Occipital lobe (tissue), 2 donors: Measurements from ENCODE around the gene LCORL. TPM values are rescaled to one million over a fixed set of nuclear protein-coding genes. Genes with fewer than 3 reads are reported as not detected.
A peak's percentile ranks its signal among the peaks of the same experiment; 100 is the strongest.
"Not testable (repeated sequence)": the region's sequence is repeated elsewhere in the genome, so short reads cannot be mapped to it uniquely, and the experiment has no call there.

Source experiments
- DNase-seq: peaks from one replicate; lab custom pipeline; 2025; lab: John Stamatoyannopoulos, UW
- total RNA-seq: library from RNA; depleted of rRNA; stranded (reverse); fragments of >200 nt; gene quantifications from one replicate; pipeline ENCODE4 v1.2.3, GENCODE V29; 2014

The LCORL gene
- total RNA-seq, 1 donor from 2014 or later = 71.4 TPM

DNA sequence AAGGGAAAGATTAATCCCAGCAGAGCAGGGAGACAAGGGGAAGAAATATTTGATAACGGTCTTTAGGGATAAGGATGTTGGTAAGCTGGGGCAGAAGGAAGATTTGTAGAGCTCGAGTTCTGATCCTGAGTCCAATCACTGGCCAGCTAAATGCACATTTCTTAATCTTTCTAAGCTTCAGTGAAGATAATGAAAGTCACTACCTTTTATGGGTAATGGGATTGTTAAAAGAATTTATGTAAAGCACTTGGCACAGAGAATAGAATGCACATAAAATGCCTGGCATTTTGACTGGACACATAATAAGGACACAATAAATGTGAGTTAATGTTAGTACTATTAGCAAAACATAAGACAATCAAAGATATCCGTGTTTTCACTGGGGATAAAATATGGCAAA, 167.5 kb downstream of the LCORL start:
- DNase-seq = no peak

DNA sequence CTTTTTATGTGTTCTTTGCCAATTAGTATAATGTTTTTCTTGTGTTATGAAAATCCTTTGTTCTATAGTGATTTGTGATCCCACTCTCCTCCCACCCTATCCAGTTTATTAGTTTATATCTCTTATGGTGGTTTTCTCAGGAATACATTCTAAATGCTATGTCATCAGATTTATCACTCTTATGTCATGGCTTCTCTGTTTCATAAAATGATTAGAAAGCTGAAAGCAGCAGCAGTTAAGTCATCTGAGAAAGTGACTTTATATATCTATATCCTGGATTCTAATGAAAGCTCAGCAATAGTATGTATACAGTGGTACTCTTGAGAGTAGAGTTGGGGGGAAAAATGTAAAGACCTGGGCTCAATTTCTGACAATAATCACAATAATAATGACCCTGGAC, 169.6 kb downstream of the LCORL start:
- DNase-seq = no peak

DNA sequence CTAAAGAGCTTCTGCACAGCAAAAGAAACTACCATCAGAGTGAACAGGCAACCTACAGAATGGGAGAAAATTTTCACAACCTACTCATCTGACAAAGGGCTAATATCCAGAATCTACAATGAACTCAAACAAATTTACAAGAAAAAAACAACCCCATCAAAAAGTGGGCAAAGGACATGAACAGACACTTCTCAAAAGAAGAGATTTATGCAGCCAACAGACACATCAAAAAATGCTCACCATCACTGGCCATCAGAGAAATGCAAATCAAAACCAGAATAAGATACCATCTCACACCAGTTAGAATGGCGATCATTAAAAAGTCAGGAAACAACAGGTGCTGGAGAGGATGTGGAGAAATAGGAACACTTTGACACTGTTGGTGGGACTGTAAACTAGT, 171.3 kb downstream of the LCORL start:
- not testable (repeated sequence) for DNase-seq

DNA sequence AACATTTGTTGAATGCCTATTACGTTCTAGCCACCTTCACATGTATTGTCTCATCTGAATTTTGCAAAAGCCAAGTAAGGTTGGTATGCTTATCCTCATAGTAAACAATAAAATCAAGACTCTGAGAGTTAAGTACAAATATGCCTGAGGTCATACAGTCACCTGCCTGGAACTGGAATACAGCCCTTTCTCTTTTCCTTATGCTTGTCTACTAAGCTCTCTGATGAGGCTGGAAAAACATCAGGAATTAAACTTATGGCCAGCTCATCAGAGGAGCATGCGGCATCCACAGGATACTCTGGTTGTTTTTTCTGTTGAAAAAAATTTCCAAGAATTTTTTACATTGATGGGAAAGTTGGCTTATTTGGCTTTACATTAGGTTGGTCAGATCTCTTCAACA, 175.3 kb downstream of the LCORL start:
- no peak for DNase-seq

DNA sequence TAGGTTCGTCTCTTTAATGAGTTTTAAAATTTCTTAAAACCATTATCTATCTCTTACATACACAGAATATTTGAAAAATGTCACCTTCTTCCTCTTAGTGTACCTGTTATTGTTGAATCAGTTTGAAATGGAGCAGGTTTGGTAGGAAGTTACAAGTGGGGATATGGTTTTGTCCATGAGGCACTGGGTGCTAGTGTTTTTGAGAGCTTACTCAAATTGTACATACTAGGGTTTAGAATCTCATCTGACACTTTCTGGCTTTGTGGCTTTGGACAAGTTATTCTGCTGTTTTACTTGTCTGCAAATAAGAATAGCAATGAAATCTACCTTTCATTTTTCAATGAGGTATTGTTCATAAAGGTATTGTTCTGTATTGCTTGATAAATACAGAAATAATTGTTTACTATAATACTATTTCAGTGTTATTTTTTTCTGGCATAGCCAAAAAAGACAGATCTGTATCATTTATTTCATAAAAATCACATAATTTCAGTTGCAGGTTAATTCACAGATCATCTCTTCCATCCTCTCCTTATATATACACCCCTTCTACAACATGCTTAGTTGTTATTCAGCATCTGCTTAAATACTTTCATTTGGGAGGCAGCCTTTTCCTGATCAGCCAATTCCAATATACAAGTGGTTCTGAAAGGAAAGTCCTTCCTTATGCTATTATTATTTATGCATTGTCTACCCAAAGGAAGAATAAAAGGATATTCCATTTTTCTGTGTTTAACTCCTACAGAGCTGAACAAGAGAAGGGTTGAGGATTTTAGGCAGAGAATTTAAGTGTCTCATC, 197.5 kb downstream of the LCORL start:
- no peak for DNase-seq

DNA sequence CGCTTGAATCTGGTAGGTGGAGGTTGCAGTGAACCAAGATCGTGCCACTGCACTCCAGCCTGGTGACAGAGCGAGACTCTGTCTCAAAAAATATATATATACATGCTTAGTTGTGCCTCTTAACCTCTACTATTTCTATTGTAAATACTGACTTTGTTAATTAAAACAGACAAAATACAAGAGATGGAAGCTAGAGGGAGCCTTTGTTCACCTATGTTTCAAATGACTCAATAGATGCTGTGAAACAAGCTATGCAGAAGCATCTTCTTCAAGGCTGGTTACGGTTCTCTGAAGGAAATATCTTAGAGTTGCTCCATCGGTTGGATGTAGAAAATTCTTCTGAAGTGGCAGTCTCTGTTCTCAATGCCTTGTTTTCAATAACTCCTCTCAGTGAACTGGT, 204.5 kb downstream of the LCORL start:
- no peak for DNase-seq

DNA sequence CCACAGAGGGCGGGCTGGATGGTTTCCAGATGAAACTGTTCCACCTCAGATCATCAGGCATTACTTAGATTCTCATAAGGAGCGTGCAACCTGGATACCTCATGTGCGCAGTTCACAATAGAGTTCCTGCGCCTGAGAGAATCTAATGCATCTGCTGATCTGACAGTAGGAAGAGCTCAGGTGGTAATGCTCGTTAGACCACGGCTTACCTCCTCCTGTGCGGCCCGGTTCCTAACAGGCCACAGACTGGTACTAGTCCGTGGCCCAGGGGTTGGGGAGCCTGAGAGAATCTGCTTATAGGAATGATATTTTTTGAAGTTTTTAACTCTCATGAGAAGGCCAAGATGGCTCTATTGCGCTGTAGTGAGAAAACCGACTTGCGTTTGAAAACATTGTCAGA, 205.4 kb downstream of the LCORL start:
- DNase-seq = no peak

DNA sequence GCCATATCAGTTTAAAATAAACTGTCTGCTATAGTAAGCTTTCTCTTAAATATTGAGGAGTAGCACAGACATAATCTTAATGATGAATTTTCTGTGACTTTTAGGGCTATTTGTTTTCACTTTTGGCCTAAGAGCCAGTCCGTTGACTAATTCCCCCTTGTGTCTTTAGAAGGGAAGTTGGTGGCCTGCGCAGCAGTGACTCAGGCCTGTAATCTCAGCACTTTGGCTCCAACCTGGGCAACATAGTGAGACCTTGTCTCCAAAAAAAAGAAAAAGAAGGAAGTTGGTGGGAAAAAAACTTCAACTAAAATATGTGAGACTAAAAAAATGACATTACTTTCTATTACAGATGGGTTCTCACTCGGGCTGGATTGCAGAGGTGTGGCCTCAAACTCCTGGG, 207.4 kb downstream of the LCORL start:
- no peak for DNase-seq

DNA sequence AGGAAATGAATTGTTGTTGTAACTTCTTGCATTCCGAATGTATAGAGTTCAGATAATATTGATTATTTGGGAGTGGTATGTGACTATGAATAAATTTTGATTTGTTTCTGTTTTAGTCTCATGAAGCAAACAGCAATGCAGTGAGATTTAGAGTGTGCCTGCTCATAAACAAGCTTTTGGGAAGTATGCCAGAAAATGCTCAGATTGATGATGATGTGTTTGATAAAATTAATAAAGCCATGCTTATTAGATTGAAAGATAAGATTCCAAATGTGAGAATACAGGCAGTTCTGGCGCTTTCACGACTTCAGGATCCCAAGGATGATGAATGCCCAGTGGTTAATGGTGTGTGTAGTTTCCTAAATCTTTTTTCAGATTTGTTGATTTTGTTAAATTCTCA, 208.8 kb downstream of the LCORL start:
- DNase-seq = no peak

DNA sequence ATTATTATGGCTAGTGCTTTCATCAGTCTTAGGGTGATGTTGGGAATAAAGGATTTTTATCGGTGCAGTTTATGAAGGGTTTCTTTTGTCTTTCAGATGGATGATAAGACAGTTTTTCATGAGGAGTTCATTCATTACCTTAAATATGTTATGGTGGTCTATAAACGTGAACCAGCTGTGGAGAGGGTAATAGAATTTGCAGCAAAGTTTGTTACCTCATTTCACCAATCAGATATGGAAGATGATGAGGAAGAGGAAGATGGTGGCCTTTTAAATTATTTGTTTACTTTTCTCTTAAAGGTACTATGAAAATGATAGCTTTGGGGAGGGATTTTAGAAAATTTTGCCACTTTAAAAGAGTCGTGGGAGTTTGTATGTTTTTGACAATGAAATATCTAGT, 209.4 kb downstream of the LCORL start:
- no peak for DNase-seq

DNA sequence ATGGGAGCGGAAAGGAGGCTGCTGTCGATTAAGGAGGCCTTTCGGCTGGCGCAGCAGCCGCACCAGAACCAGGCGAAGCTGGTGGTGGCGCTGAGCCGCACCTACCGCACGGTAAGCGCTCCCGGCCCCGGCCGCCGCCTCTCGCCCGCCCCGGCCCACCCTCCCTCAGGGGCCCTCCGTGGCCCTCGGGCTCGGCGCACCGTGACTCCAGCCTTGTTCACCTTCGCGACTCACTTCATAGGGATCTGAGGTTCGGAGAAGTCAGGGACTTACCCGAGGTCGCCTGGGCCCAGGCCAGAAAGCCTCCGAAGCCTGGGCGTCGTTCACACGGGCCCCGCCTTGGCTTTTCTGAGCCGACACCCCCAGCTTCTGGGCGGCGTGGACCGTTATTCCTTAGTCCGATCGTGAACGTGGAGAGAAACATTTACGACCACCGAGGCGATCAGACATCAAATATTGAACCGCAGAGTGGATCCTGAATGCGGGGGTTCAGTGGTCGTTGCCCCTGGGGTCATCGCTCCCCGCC, 210.4 kb downstream of the LCORL start:
- no peak for DNase-seq

DNA sequence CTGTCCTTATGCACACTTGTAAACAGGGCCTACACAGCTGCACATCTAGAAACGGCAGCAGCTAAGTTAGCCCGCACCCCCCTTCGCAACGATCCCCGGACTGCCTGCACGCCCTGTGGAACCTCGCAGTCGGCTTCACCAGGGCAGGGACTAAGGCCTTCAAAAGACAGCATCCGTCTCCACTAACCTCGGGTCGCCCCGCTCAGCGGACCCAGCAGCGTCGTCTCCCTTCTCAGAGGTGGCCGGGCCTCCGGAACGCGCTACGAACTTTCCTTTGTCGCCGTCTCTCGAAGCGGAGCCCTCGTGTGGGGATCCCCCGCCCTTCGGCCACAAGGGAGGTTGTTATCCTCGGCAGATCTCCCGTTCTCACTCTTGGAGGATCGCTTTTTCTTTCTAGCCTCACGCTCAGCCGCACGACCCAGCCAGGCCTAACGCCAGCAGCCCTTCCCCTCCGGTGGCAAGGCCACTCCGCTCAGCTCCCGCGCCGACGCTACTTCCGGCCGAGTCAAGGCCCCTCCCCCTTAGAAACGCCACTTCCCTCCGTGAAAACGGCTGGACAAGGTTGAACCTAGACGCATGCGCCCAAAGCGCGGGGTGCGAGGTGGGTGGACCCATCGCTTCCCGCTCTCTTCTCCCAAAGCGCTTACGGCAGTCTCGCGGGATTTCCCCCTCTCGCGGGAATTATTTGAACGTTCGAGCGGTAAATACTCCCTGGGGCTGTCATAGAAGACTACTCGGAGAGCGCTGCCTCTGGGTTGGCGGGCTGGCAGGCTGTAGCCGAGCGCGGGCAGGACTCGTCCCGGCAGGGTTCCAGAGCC, 211.1 kb downstream of the LCORL start, which contains the start of the genes DCAF16 and NCAPG:
Gene DCAF16, minus strand, starts transcription at position 498 of the 818 bp plus-strand sequence. CDS start 6,616 bp downstream, outside the sequence.
Gene NCAPG, plus strand, starts transcription at position 720 of the 818 bp plus-strand sequence. CDS start 99 bp downstream, outside the sequence.
- peak; percentile 99 for DNase-seq

DNA sequence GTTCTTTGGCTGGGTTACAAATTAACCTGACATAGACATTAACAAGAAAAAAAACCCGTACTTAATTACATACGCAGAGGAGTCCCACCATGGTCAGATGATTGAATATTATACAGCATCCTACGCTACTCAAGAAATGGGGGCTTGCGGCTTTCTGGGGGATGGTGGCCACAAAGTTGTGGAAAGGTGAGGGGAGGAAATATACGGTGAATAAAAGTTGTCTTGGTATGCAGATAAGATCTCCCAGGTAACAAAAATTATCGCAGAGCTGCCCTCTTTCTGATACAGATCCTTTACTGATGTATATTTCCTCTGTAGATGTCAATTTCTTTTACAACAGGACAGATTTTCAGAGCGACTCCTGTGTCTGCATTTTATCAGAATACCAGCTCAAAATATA, 211.9 kb downstream of the LCORL start:
- no peak for DNase-seq

DNA sequence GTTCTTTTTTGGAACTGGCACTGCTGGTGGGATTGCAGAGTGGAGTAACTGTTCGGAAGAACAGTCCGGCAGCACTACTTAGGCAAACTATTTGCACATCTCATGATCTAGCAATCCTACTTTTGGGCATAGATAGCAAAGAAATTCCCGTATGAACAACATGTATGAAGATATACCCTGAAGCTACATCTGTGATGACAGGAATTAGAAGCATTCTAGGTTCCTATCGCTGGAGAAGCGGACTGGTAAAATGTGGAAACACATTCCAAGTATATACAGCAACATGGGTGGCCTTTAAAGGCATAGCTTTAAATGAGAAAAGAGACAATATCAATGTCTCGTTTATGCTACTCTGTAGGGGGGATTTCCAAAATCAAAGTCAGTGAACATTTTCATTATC, 214.1 kb downstream of the LCORL start:
- DNase-seq = no peak

DNA sequence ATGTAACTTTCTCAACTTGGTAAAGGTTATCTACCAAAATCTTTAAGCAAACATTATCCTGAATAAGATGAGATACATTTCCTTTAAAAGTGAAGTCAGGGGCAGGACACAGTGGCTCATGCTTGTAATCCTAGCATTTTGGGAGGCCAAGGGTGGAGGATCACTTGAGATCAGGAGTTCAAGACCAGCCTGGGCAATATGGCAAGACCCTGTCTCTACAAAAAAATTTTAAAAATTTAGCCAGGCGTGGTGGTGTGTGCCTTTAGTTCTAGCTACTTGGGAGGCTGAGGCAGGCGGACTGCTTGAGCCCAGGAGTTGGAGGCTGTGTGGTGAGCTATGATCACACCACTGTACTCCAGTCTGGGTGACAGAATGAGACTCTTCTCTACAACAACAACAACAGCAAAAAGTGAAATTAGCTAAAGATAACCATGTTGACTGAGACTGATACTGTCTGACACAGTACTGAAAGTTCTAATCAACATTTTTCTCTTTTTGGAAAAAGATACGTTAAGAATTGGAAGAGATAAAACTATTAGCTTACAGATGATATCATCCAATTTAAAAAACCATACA, 215.9 kb downstream of the LCORL start:
- no peak for DNase-seq

DNA sequence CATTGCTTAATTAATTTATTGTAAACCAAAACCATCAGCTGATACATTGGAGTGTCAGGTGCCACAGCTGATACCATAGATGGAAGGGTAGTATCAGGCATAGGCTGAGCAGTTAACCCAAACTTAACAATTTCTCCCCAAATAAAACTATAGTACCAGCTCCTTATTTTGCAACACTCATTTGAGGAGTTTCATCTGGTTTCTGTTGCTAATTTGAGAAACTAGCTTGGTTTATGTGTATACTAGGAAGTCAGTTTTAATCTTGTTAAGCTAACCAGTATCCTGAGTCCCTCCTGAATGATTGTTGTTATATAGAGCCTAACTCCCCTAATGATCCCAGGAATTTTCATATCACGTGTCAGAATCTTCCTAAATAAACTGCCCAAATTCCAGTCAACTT, 223.7 kb downstream of the LCORL start:
- no peak for DNase-seq

DNA sequence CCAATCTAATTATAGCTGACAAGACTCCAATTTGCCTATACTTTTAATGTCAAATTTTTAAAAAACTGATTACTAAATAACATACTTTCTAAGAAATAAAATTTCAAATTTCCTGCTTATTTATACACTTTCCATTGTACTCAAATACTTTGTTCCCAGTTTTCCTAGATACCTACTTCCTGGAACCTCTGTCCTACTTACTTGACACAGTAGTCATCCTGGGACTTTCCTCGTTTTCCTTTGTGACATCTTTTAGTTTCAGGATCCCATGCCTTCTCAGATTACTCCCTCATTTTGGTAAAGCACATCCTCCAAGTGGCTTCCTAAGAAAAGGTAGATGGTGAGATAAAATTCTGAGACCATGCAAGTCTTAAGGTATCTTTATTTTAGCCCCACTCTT, 226.8 kb downstream of the LCORL start:
- DNase-seq = no peak

Other genes with a start within 250 kb of the LCORL start
- gene FAM184B, start 240.1 kb downstream of the LCORL start, total RNA-seq = 3.6 TPM
- 38.7 TPM for gene DCAF16, start 211.0 kb downstream of the LCORL start, total RNA-seq
- 6.4 TPM for gene NCAPG, start 210.8 kb downstream of the LCORL start, total RNA-seq